HepG2 (cell line): Measurements from ENCODE around the gene APOC4. TPM values are rescaled to one million over a fixed set of nuclear protein-coding genes. Genes with fewer than 3 reads are reported as not detected.

Source experiments
- FIP1L1 ChIP-seq: fragments of 200-400 bp; formaldehyde crosslinking; IDR thresholded peaks from 2 replicates; pipeline ENCODE4 v1.6.1; 2018; ENCODE audit warnings: low read depth, mild to moderate bottlenecking, low read length, moderate library complexity, borderline replicate concordance; ENCODE audit not compliant: insufficient read depth
- KLF9 ChIP-seq: IDR thresholded peaks from 2 replicates; pipeline ENCODE4 v1.6.1; 2016; ENCODE audit warnings: low read depth
- MEF2D ChIP-seq: sonication (generic); formaldehyde crosslinking; IDR thresholded peaks from 2 replicates; pipeline ENCODE4 v1.5.1; 2020; ENCODE audit warnings: mild to moderate bottlenecking, missing genetic modification reagents
- SMARCC2 ChIP-seq: fragments of 450-650 bp; IDR thresholded peaks from 2 replicates; pipeline ENCODE4 v1.6.1; 2017; ENCODE audit warnings: antibody characterized with exemption, mild to moderate bottlenecking
- SMC3 ChIP-seq: IDR thresholded peaks from 2 replicates; pipeline ENCODE4 v1.6.1; 2011; ENCODE audit warnings: low read length, improper control_type of control experiment
- SNAPC2 ChIP-seq: sonication (generic); formaldehyde crosslinking; IDR thresholded peaks from 2 replicates; pipeline ENCODE4 v1.8.1; 2022; ENCODE audit warnings: mild to moderate bottlenecking, missing genetic modification reagents
- SOX13 ChIP-seq, 3 experiments: fragments of 450-650 bp in 1 of 3; sonication (generic) in 1 of 3; formaldehyde crosslinking in 1 of 3; IDR thresholded peaks in 2 of 3; conservative IDR thresholded peaks in 1 of 3; 2 replicates each; pipeline versions ENCODE4 v1.5.0 to v1.6.1; 2016 to 2020; ENCODE audit warnings: antibody characterized with exemption in 1 of 3, mild to moderate bottlenecking in 1 of 3, missing compliant biosample characterization in 1 of 3, missing genetic modification reagents in 1 of 3, moderate library complexity in 1 of 3
- SRSF1 ChIP-seq: fragments of 200-400 bp; formaldehyde crosslinking; optimal IDR thresholded peaks from 2 replicates; pipeline ENCODE3; 2017; ENCODE audit warnings: mild to moderate bottlenecking, low read depth, low read length, moderate library complexity
- ZNF335 ChIP-seq: sonication (generic); formaldehyde crosslinking; IDR thresholded peaks from 2 replicates; pipeline ENCODE4 v1.4.0; 2020; ENCODE audit warnings: missing genetic modification reagents
- ZNF552 ChIP-seq: sonication (generic); formaldehyde crosslinking; IDR thresholded peaks from 2 replicates; pipeline ENCODE4 v1.9.0; 2022; ENCODE audit warnings: missing genetic modification reagents, mild to moderate bottlenecking, borderline replicate concordance
- ZNF7 ChIP-seq: IDR thresholded peaks from 2 replicates; pipeline ENCODE4 v1.6.1; 2016; ENCODE audit warnings: missing biosample characterization, missing genetic modification reagents
- ZNF841 ChIP-seq: sonication (generic); formaldehyde crosslinking; IDR thresholded peaks from 2 replicates; pipeline ENCODE4 v1.8.1; 2023; ENCODE audit warnings: missing genetic modification reagents, borderline replicate concordance
- ZSCAN29 ChIP-seq: sonication (generic); formaldehyde crosslinking; conservative IDR thresholded peaks from 2 replicates; pipeline ENCODE4 v1.4.0; 2020; ENCODE audit warnings: mild to moderate bottlenecking, missing genetic modification reagents
- polyA plus RNA-seq, 8 experiments: library from polyadenylated mRNA; depleted of rRNA in 3 of 8; stranded (reverse) in 7 of 8; unstranded in 1 of 8; fragments of >200 nt; fragmentation: Illumina TruSeq in 4 of 8; extraction: Trizol in 4 of 8; gene quantifications; 2 replicates each; pipeline versions ENCODE4 v1.2.1 to v1.2.3, GENCODE V29; 2011 to 2016; ENCODE audit warnings: low read depth in 4 of 8, missing spikeins in 1 of 8, mixed read lengths in 1 of 8; ENCODE audit not compliant: insufficient read depth in 1 of 8
- total RNA-seq, 5 experiments: library from RNA; depleted of rRNA; stranded (reverse); fragments of >200 nt; fragmentation: Illumina TruSeq; extraction: Trizol; gene quantifications; 2 replicates each; pipeline ENCODE4 v1.2.3, GENCODE V29; 2016; ENCODE audit warnings: low read depth in 1 of 5
- TF ChIP-seq, protein P1 (sequence below): sonication (generic); formaldehyde crosslinking; IDR thresholded peaks from 2 replicates; pipeline ENCODE4 v1.5.1; 2020; ENCODE audit warnings: missing genetic modification reagents, mild to moderate bottlenecking, borderline replicate concordance
- TF ChIP-seq, protein P2 (sequence below): sonication (generic); formaldehyde crosslinking; IDR thresholded peaks from 2 replicates; pipeline ENCODE4 v1.4.0; 2020; ENCODE audit warnings: mild to moderate bottlenecking, missing genetic modification reagents
- TF ChIP-seq, protein P3 (sequence below): sonication (generic); formaldehyde crosslinking; IDR thresholded peaks from 2 replicates; pipeline ENCODE4 v1.4.0; 2020; ENCODE audit warnings: missing genetic modification reagents
- TF ChIP-seq, protein P4 (sequence below), 2 experiments: sonication (generic) in 1 of 2; formaldehyde crosslinking in 1 of 2; IDR thresholded peaks; 2 replicates each; pipeline versions ENCODE4 v1.6.1 to v1.9.0; 2014 to 2022; ENCODE audit warnings: antibody characterized with exemption in 1 of 2, borderline replicate concordance in 1 of 2, inconsistent platforms in 1 of 2, low read depth in 1 of 2, missing genetic modification reagents in 1 of 2
- TF ChIP-seq, protein P5 (sequence below): sonication (generic); formaldehyde crosslinking; IDR thresholded peaks from 2 replicates; pipeline ENCODE4 v1.4.0; 2020; ENCODE audit warnings: missing genetic modification reagents, borderline replicate concordance

The APOC4 gene
- total and polyA plus RNA-seq, 2 of the 13 experiments (the other 11 are each of a cell fraction or from before 2014, with no cell fraction given) = 0.46 TPM; not detected in 1

DNA sequence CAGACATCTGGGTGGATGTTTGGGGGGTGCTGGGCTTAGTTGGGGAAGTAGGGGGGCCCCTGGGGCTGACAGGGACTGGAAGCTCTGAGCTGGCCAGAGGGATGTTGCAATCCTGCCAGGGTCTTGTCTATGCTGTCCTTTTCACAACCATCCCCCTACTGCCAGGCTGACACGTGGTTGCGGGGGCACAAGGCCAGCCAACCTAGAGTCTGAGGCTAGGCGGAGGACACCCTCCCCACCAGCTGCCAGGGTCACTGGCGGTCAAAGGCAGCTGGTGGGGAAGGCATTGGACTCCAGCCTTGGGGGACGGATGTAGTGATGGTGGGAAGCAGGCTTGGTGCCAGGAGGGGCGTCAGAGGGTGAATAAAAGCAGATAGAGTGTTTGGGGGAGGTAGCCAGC, 29.2 kb upstream of the APOC4 start (continued):
- TF ChIP-seq, protein P1, sequence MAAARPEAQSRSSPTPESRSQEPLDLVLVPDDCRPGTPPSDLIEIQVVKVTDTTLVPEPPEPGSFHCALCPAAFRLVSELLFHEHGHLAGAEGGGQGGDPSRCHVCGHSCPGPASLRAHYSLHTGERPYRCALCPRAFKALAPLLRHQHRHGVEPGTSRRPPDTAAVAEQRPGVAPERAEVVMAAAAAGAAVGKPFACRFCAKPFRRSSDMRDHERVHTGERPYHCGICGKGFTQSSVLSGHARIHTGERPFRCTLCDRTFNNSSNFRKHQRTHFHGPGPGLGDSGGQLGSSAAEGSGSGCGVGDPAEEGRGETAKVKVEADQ (CRISPR knock-in tag) = no peak
- no peak for TF ChIP-seq SNAPC2
- no peak for TF ChIP-seq SRSF1
- peak; percentile 97 for TF ChIP-seq ZSCAN29 (CRISPR knock-in tag)
- no peak for TF ChIP-seq FIP1L1
- TF ChIP-seq ZNF7 (CRISPR knock-in tag) = no peak
- TF ChIP-seq, protein P2, sequence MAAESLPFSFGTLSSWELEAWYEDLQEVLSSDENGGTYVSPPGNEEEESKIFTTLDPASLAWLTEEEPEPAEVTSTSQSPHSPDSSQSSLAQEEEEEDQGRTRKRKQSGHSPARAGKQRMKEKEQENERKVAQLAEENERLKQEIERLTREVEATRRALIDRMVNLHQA (CRISPR knock-in tag) = no peak
- TF ChIP-seq SMARCC2 = no peak
- TF ChIP-seq ZNF552 (CRISPR knock-in tag) = no peak
- no peak for TF ChIP-seq SMC3
- TF ChIP-seq, protein P3, sequence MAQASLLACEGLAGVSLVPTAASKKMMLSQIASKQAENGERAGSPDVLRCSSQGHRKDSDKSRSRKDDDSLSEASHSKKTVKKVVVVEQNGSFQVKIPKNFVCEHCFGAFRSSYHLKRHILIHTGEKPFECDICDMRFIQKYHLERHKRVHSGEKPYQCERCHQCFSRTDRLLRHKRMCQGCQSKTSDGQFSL (CRISPR knock-in tag) = no peak
- TF ChIP-seq MEF2D (CRISPR knock-in tag) = 0 out of 2 replicates have a peak, but pooled peaks have one; percentile 65
- TF ChIP-seq KLF9 (CRISPR knock-in tag) = no peak
- TF ChIP-seq, protein P4, sequence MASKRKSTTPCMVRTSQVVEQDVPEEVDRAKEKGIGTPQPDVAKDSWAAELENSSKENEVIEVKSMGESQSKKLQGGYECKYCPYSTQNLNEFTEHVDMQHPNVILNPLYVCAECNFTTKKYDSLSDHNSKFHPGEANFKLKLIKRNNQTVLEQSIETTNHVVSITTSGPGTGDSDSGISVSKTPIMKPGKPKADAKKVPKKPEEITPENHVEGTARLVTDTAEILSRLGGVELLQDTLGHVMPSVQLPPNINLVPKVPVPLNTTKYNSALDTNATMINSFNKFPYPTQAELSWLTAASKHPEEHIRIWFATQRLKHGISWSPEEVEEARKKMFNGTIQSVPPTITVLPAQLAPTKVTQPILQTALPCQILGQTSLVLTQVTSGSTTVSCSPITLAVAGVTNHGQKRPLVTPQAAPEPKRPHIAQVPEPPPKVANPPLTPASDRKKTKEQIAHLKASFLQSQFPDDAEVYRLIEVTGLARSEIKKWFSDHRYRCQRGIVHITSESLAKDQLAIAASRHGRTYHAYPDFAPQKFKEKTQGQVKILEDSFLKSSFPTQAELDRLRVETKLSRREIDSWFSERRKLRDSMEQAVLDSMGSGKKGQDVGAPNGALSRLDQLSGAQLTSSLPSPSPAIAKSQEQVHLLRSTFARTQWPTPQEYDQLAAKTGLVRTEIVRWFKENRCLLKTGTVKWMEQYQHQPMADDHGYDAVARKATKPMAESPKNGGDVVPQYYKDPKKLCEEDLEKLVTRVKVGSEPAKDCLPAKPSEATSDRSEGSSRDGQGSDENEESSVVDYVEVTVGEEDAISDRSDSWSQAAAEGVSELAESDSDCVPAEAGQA (IDR thresholded peaks at IDR 0.05; ENCODE audit: low read depth) = no peak
- TF ChIP-seq, protein P4 (CRISPR knock-in tag; IDR thresholded peaks at IDR 0.05; ENCODE audit: borderline replicate concordance) = no peak
- TF ChIP-seq ZNF841 (CRISPR knock-in tag) = no peak
- TF ChIP-seq, protein P5, sequence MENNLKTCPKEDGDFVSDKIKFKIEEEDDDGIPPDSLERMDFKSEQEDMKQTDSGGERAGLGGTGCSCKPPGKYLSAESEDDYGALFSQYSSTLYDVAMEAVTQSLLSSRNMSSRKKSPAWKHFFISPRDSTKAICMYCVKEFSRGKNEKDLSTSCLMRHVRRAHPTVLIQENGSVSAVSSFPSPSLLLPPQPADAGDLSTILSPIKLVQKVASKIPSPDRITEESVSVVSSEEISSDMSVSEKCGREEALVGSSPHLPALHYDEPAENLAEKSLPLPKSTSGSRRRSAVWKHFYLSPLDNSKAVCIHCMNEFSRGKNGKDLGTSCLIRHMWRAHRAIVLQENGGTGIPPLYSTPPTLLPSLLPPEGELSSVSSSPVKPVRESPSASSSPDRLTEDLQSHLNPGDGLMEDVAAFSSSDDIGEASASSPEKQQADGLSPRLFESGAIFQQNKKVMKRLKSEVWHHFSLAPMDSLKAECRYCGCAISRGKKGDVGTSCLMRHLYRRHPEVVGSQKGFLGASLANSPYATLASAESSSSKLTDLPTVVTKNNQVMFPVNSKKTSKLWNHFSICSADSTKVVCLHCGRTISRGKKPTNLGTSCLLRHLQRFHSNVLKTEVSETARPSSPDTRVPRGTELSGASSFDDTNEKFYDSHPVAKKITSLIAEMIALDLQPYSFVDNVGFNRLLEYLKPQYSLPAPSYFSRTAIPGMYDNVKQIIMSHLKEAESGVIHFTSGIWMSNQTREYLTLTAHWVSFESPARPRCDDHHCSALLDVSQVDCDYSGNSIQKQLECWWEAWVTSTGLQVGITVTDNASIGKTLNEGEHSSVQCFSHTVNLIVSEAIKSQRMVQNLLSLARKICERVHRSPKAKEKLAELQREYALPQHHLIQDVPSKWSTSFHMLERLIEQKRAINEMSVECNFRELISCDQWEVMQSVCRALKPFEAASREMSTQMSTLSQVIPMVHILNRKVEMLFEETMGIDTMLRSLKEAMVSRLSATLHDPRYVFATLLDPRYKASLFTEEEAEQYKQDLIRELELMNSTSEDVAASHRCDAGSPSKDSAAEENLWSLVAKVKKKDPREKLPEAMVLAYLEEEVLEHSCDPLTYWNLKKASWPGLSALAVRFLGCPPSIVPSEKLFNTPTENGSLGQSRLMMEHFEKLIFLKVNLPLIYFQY = no peak
- no peak for TF ChIP-seq SOX13 (IDR thresholded peaks at IDR 0.05)
- TF ChIP-seq SOX13 (CRISPR knock-in tag; conservative IDR thresholded peaks at IDR 0.05 in 1 of 2, IDR thresholded peaks at IDR 0.05 in 1 of 2) = peak in 1 of 2 experiments; percentile 80; a peak in 2 of 4 replicates
- peak; percentile 34; the same call in 1 of the 2 replicates for TF ChIP-seq ZNF335 (CRISPR knock-in tag)
